ENCODE measurements around the gene POLDIP3.
"Not testable (repeated sequence)": the region's sequence is repeated elsewhere in the genome, so short reads cannot be mapped to it uniquely, and the experiment has no call there.

POLDIP3 gene

GRCh38 chr22:42549331-42550060 is 65.2 kb downstream of the POLDIP3 start:
- H3K36me3 ChIP-seq, result no peaks in the 10 kb centered on the region
- no peaks in the 10 kb centered on the region for H3K9me3 ChIP-seq
- H3K27me3 ChIP-seq, result no peaks in the 10 kb centered on the region
- H3K4me3 ChIP-seq (ENCODE audit: low read depth, low read length), result no peak overlapping the region
- peaks cover 5% of the 10 kb centered on the region; the same call in 1 of the 2 replicates for H3K4me1 ChIP-seq
- DNase-seq, result no peak
- TF ChIP-seq, protein P1, sequence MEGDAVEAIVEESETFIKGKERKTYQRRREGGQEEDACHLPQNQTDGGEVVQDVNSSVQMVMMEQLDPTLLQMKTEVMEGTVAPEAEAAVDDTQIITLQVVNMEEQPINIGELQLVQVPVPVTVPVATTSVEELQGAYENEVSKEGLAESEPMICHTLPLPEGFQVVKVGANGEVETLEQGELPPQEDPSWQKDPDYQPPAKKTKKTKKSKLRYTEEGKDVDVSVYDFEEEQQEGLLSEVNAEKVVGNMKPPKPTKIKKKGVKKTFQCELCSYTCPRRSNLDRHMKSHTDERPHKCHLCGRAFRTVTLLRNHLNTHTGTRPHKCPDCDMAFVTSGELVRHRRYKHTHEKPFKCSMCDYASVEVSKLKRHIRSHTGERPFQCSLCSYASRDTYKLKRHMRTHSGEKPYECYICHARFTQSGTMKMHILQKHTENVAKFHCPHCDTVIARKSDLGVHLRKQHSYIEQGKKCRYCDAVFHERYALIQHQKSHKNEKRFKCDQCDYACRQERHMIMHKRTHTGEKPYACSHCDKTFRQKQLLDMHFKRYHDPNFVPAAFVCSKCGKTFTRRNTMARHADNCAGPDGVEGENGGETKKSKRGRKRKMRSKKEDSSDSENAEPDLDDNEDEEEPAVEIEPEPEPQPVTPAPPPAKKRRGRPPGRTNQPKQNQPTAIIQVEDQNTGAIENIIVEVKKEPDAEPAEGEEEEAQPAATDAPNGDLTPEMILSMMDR (IDR thresholded peaks at IDR 0.05; ENCODE audit: low read depth, low read length), result no peak

DNA sequence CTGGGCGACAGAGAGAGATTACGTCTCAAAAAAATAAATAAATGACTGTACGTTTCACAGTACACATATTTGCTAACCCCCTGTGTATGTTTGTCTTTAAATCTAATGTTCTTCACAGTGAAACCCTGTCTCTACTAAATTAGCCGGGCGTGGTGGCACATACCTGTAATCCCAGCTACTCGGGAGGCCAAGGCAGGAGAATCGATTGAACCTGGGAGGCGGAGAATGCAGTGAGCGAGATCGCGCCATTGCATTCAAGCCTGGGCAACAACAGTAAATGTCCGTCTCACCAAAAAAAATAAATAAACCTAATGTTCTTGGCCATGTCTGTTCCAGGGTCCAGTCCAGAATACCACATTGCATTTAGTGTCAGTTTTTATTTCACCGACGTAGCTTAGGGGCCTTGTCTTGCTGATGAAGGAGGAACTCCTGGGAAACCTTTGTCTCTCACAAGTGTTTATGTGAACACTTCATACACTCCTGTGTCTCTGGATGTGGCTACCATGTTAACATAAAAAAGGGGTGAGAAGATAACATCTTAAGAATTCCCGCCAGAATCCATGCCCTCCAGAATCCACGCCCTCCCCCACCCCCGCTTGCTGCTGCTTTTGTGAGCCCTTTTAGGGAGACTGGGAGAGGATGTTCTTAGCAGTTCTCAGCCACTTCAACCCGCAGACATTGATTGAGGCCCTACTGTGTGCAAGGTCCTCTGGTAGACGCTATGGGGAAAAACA is 65.9 kb downstream of the POLDIP3 start:
- Histone ChIP-seq H3K9me3 (no peaks in the 10 kb centered on the region), H3K36me3 (no peaks in the 10 kb centered on the region)
- TF ChIP-seq, protein P1 (IDR thresholded peaks at IDR 0.05; ENCODE audit: low read depth, low read length), result no peak

GRCh38 chr22:42548126-42548525 is 66.6 kb downstream of the POLDIP3 start:
- not testable (repeated sequence) for H3K36me3 ChIP-seq; DNase-seq; H3K9me3 ChIP-seq; H3K4me3 ChIP-seq (ENCODE audit: low read depth, low read length); H3K4me1 ChIP-seq; H3K27me3 ChIP-seq

More for the DNA sequence above, 65.9 kb downstream of the POLDIP3 start:
- Histone ChIP-seq H3K27me3 (no peaks in the 10 kb centered on the region), H3K4me1 (peaks cover 5% of the 10 kb centered on the region; the same call in 1 of the 2 replicates), H3K4me3 (ENCODE audit: low read depth, low read length) (no peak overlapping the region)
- DNase-seq, result no peak

- DNase-seq, result no peak
- H3K36me3 ChIP-seq, result no peaks in the 10 kb centered on the region
- TF ChIP-seq, protein P1 (IDR thresholded peaks at IDR 0.05; ENCODE audit: low read depth, low read length), result no peak
- no peaks in the 10 kb centered on the region for H3K27me3 ChIP-seq
- H3K4me3 ChIP-seq (ENCODE audit: low read depth, low read length), result no peak overlapping the region
- H3K4me1 ChIP-seq, result peaks cover 5% of the 10 kb centered on the region; the same call in 1 of the 2 replicates
- no peaks in the 10 kb centered on the region for H3K9me3 ChIP-seq
Observed at GRCh38 chr22:42547562-42547961, 67.1 kb downstream of the POLDIP3 start.

- H3K27me3 ChIP-seq, result no peaks in the 10 kb centered on the region
- no peak overlapping the region for H3K4me3 ChIP-seq (ENCODE audit: low read depth, low read length)
- TF ChIP-seq, protein P1 (IDR thresholded peaks at IDR 0.05; ENCODE audit: low read depth, low read length), result no peak
- DNase-seq, result no peak
- no peaks in the 10 kb centered on the region for H3K36me3 ChIP-seq
- peaks cover 5% of the 10 kb centered on the region; the same call in 1 of the 2 replicates for H3K4me1 ChIP-seq
- H3K9me3 ChIP-seq, result no peaks in the 10 kb centered on the region
Observed at GRCh38 chr22:42544686-42545085, 70.0 kb downstream of the POLDIP3 start.

GRCh38 chr22:42539236-42539771 is 75.4 kb downstream of the POLDIP3 start:
- H3K27me3 ChIP-seq; H3K9me3 ChIP-seq; H3K4me1 ChIP-seq; H3K4me3 ChIP-seq (ENCODE audit: low read depth, low read length); H3K36me3 ChIP-seq; DNase-seq: not testable (repeated sequence)

DNA sequence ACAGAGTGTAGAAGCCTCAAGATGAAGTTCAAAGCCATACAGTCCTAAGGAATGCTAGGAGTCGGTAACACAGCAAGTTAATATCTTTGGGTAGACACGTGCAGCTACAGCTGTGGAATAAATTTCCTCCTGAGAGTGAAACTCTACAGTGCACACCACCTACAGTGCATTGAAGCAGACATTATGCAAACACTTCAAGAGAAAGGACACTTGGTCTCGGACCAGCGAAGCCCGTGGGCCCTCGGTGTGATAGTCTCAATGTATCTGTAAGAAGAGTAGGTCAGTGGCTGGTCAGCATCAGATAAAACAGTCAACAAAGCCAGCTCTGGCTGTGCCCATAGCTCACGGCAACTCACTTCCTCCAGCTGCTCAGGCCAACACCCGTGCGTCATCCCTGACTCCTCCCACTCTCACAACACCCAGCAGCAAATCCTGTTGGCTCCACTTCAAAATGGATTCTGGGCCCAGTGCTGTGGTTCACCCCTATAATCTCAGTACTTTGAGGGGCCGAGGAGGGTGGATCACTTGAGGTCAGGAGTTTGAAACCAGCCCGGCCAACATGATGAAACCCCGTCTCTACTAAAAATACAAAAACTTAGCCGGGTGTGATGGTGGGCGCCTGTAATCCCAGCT is 77.4 kb downstream of the POLDIP3 start:
- DNase-seq; H3K9me3 ChIP-seq; H3K4me1 ChIP-seq; H3K36me3 ChIP-seq; H3K4me3 ChIP-seq (ENCODE audit: low read depth, low read length); H3K27me3 ChIP-seq: not testable (repeated sequence)

- not testable (repeated sequence) for H3K4me3 ChIP-seq (ENCODE audit: low read depth, low read length); H3K9me3 ChIP-seq; DNase-seq; H3K36me3 ChIP-seq; H3K27me3 ChIP-seq; H3K4me1 ChIP-seq
Observed at GRCh38 chr22:42536634-42537033, 78.0 kb downstream of the POLDIP3 start.

Measured in BE2C (cell line).